Muscle layer of duodenum (tissue), 2 donors: ENCODE data around the gene MCHR2.

Experiments used
- H3K27ac ChIP-seq: one replicate; pipeline ENCODE4 v1.7.0; 2013; ENCODE audit warnings: mild to moderate bottlenecking, low read length
- H3K27me3 ChIP-seq: one replicate; pipeline ENCODE4 v1.7.0; 2013; ENCODE audit warnings: low read depth, mild to moderate bottlenecking, control low read depth, low read length
- H3K36me3 ChIP-seq, 2 donors: one replicate each; pipeline ENCODE4 v1.7.0; 2013; ENCODE audit warnings: low read length in 2 of 2, control low read depth in 1 of 2, mild to moderate bottlenecking in 1 of 2; ENCODE audit not compliant: insufficient read depth in 2 of 2, control insufficient read depth in 1 of 2
- H3K4me1 ChIP-seq, 2 donors: one replicate each; pipeline ENCODE4 v1.7.0; 2013; ENCODE audit warnings: low read length in 2 of 2, mild to moderate bottlenecking in 2 of 2, control low read depth in 1 of 2, moderate library complexity in 1 of 2; ENCODE audit not compliant: insufficient read depth in 2 of 2, control insufficient read depth in 1 of 2
- H3K4me3 ChIP-seq, 2 donors: one replicate each; pipeline ENCODE4 v1.7.0; 2013; ENCODE audit warnings: low read length in 2 of 2, low read depth in 1 of 2, mild to moderate bottlenecking in 1 of 2
- H3K9me3 ChIP-seq, 2 donors: one replicate each; pipeline ENCODE4 v1.7.0; 2013; ENCODE audit warnings: low read length in 2 of 2, control low read depth in 1 of 2, mild to moderate bottlenecking in 1 of 2; ENCODE audit not compliant: control insufficient read depth in 1 of 2
- donor health status: healthy.

MCHR2 gene

GRCh38 chr6:99980741-99981140 is 13.3 kb downstream of the MCHR2 start:
- no peaks in the 10 kb centered on the region for H3K9me3 ChIP-seq
- no peak overlapping the region for H3K27ac ChIP-seq
- H3K36me3 ChIP-seq = no peaks in the 10 kb centered on the region
- H3K27me3 ChIP-seq = no peaks in the 10 kb centered on the region
- no peaks in the 10 kb centered on the region for H3K4me1 ChIP-seq
- no peak overlapping the region for H3K4me3 ChIP-seq

GRCh38 chr6:99979953-99980352 is 14.1 kb downstream of the MCHR2 start:
- Histone ChIP-seq H3K9me3 (peaks cover 0 to 2% of the 10 kb centered on the region in 2 donors), H3K4me3 (no peak overlapping the region), H3K36me3 (no peaks in the 10 kb centered on the region), H3K27me3 (no peaks in the 10 kb centered on the region), H3K27ac (no peak overlapping the region), H3K4me1 (no peaks in the 10 kb centered on the region)

DNA sequence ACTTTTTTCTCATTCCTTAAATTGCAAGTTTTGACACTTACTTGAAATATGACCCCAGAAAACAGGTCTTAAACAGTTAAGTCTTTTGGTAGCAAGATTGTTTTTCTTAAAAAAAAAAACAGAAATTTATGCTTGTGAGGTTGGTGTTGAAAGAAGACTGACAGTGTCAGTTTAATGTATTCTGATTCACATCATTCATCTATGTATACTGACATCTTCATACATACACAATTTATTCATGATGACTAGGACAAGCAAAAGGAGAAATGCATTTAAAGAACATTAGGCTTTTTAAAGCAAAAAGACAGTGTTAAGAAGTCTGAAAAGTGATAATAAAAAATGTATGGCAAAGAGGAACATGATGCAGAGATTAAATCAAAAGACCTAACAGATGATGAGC is 27.0 kb downstream of the MCHR2 start:
- Histone ChIP-seq H3K27me3 (no peaks in the 10 kb centered on the region), H3K9me3 (no peaks in the 10 kb centered on the region), H3K4me1 (no peaks in the 10 kb centered on the region), H3K4me3 (no peak overlapping the region), H3K27ac (no peak overlapping the region), H3K36me3 (no peaks in the 10 kb centered on the region)

DNA sequence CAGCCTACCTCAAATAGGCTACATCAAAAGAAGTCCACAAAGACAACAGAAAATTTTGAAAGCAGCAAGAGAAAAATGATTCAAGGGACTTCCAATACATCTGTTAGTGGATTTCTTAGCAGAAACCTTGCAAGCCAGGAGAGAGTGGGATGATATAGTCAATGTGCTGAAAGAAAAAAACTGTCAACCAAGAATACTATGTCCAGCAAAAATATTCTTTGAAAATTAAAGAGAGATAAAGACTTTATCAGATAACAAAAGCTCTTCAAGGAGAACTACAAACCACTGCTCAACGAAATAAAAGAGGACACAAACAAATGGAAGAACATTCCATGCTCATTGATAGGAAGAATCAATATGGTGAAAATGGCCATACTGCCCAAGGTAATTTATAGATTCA is 34.0 kb downstream of the MCHR2 start:
- H3K9me3 ChIP-seq = peaks cover 6 to 21% of the 10 kb centered on the region in 2 donors
- H3K36me3 ChIP-seq = no peaks in the 10 kb centered on the region
- no peaks in the 10 kb centered on the region for H3K4me1 ChIP-seq
- H3K4me3 ChIP-seq = no peak overlapping the region
- H3K27me3 ChIP-seq = no peaks in the 10 kb centered on the region
- H3K27ac ChIP-seq = no peak overlapping the region

DNA sequence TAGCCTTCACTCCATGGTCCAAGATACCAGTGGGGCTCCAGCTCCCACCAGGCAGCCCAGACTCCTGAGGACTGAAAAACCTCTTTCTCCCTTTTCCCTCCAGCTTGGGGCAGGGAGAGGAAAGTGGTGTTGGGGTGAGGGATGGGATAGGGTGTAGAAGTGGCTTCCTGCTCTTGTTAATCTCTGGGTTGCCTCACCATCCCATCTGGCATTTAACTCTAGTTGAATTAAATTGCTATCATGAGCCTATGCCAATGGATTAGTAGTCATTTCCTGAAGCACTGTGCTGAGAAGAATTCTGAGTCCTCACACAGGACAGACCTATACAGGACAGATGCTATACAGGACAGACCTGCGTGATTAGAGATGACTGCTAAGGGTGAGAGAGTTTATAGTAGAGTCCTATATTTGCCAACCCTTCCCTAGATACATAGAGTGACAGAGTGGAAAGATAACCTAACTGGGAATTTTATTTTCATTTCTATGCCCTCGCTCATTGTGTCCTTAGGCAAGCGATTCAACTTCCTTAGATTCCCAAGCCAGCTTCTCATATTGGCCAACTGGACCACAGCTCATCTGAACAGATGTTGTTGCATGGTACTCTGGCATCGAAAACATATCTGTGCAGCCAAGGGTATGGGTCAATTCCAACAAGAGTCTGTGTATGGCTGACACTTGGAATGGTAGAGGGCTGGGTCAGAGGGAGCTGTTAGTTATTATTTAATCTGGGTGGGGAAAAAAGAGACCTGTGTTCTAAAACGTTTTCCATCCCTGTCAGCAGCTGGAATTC is 42.8 kb downstream of the MCHR2 start:
- Histone ChIP-seq H3K27ac (no peak overlapping the region), H3K36me3 (no peaks in the 10 kb centered on the region), H3K9me3 (no peaks in the 10 kb centered on the region), H3K27me3 (no peaks in the 10 kb centered on the region), H3K4me1 (no peaks in the 10 kb centered on the region), H3K4me3 (no peak overlapping the region)

- no peaks in the 10 kb centered on the region for H3K36me3 ChIP-seq
- no peaks in the 10 kb centered on the region for H3K27me3 ChIP-seq
- no peaks in the 10 kb centered on the region for H3K4me1 ChIP-seq
- no peaks in the 10 kb centered on the region for H3K9me3 ChIP-seq
- H3K27ac ChIP-seq = no peak overlapping the region
- H3K4me3 ChIP-seq = no peak overlapping the region
Measured at GRCh38 chr6:99946005-99946404, 48.0 kb downstream of the MCHR2 start.

DNA sequence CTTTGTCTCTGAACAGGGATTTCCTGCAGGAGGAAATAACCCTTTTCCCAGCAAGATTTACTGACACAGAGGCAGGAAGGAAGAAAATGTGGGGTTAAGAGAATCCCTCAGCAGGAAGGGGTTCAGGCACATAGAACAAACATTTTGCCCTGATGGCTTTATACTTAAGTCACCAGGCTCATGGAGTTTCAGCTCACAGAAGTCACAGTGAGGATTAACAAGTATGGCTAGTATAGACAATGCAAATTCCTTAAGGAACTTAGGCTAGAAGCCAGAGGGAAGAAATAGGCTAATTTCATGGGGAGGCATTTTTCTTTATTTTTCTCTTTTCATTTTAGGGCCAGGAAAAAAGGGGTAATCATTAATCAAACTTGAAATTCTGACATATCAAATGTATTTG is 50.2 kb downstream of the MCHR2 start:
- Histone ChIP-seq H3K27ac (no peak overlapping the region), H3K27me3 (no peaks in the 10 kb centered on the region), H3K9me3 (no peaks in the 10 kb centered on the region), H3K4me1 (no peaks in the 10 kb centered on the region), H3K36me3 (no peaks in the 10 kb centered on the region), H3K4me3 (no peak overlapping the region)

GRCh38 chr6:99940582-99940981 is 53.4 kb downstream of the MCHR2 start:
- Histone ChIP-seq H3K27me3 (no peaks in the 10 kb centered on the region), H3K9me3 (no peaks in the 10 kb centered on the region), H3K27ac (no peak overlapping the region), H3K4me1 (no peaks in the 10 kb centered on the region), H3K4me3 (no peak overlapping the region), H3K36me3 (no peaks in the 10 kb centered on the region)

GRCh38 chr6:99933129-99933528 is 60.9 kb downstream of the MCHR2 start:
- H3K9me3 ChIP-seq = no peaks in the 10 kb centered on the region
- no peaks in the 10 kb centered on the region for H3K27me3 ChIP-seq
- H3K4me1 ChIP-seq = no peaks in the 10 kb centered on the region
- no peak overlapping the region for H3K4me3 ChIP-seq
- H3K27ac ChIP-seq = no peak overlapping the region
- H3K36me3 ChIP-seq = no peaks in the 10 kb centered on the region

- Histone ChIP-seq H3K4me3 (no peak overlapping the region), H3K27ac (no peak overlapping the region), H3K27me3 (no peaks in the 10 kb centered on the region), H3K9me3 (no peaks in the 10 kb centered on the region), H3K4me1 (no peaks in the 10 kb centered on the region), H3K36me3 (no peaks in the 10 kb centered on the region)
Measured at GRCh38 chr6:99912657-99913056, 81.4 kb downstream of the MCHR2 start.

DNA sequence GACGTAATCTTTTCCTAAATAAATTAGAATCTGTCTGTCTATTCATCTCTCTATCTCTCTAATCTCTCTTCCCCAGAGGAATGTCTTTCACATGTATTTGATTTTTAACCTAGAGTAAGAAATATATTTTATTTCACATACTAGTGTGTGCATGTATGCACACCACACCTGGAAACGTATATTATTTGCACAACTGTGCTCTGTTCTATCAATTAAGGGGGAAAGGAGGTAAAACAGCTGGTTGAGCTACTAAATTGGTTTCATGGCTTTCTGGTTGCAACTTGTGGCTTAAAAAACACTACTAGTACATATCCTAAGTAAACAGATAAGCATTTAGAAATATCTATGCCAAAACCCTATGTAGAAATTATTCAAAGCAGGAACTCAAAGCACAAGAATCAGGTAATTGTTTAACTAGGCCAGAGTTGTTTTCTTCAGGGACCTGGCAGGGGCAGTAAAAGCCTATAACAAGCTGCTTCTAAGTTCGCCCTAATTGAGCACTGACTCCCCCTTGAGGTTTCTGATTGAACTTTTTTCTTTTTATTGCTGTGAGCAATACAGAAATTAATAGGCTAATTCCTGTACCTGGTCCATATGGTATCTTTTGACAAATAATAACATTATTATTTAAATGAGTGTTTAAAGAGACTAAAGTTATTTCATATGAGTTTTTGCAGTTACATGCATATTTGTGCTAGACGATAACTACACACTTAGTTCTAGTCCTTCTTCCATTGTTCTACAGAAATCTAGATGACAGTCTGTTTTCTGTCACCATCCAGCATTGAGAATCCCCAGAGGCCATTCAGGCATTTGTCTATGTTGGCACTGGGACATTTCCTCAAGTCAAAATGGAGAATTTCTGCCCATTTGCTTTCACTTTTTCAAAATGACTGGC is 88.6 kb downstream of the MCHR2 start:
- Histone ChIP-seq H3K9me3 (no peaks in the 10 kb centered on the region), H3K27me3 (no peaks in the 10 kb centered on the region), H3K4me3 (no peak overlapping the region), H3K4me1 (no peaks in the 10 kb centered on the region), H3K27ac (no peak overlapping the region), H3K36me3 (no peaks in the 10 kb centered on the region)
